Measurements from ENCODE around the gene ZNF880.

DNA sequence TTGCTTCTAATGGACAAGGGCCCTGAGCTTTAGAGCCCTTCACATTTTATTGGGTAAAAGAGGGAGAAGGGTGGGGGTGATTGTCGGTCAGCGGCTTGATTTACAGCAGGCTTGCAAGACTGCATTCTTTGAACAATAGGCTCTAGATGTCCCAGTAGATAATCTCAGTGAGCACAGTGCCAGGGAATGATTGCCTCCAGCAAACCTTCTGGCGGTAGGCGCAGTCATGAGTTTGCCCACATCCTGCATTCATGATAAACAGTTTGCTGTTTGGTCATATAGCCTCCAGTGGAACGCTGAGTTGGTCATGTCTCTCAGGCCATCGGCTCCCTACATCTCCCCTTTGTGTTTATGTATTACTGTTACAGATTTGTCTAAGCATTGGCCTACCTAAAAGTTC, 40.6 kb downstream of the ZNF880 start:
- TF ChIP-seq POLR2AphosphoS5 (IDR thresholded peaks at IDR 0.05; ENCODE audit: low read depth, low read length) = no peak
- TF ChIP-seq POLR2A (IDR thresholded peaks at IDR 0.05; ENCODE audit: low read depth, low read length) = no peak
- no peak for TF ChIP-seq TAF1 (IDR thresholded peaks at IDR 0.05; ENCODE audit: borderline replicate concordance, low read depth, low read length)

Data from GM12892 (cell line).